Measurements from ENCODE around the gene NPY.

NPY gene

DNA sequence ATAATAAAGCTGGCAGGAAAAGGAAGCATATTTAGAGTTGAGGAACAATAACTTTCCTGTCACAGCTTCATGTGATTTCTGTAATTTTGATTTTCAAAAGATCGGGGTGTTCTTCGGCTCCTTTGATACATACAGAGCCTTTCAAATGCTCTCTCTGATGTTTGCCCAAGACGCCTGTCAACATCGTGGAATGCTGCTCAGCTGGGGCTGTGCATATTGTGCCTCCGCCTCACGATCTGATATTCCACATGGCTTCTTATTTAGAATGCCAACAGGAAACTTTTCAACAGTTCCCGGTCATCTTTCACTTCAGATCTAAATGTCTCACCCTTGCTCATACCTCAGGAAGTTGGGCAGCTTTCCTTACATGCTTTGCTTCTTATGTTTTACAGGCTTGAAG is 7.3 kb downstream of the NPY start:
- Mint-ChIP-seq H3K27me3 (peaks cover 14 to 28% of the 10 kb centered on the region in 2 donors), H3K9me3 (no peaks in the 10 kb centered on the region), H3K4me3 (no peak overlapping the region), H3K4me1 (peaks cover 7 to 8% of the 10 kb centered on the region in 2 donors), H3K36me3 (no peaks in the 10 kb centered on the region), H3K27ac (no peak overlapping the region)
- ATAC-seq (replicated peaks) (no peak), DNase-seq (no peak)

DNA sequence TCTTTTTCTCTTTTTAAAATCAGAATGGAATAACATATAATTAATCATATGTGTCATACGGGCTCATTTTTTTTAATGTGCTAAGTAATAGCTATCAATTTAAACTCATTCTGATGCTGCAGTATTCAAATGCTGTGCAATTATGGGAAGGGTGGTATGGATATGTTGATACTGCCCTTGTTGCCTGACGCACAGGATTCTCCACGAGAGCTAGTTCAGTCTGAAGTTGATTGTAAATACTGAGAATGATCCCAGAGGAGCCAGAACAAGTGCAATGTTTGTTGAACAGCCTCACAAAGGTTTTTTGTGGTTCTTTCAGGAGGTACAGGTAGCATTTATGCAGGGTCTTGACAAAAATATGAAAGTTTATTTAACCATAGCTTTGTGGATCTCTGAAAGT is 13.4 kb downstream of the NPY start:
- DNase-seq (no peak), ATAC-seq (replicated peaks) (no peak)
- Mint-ChIP-seq H3K27me3 (peaks cover 10 to 18% of the 10 kb centered on the region in 2 donors), H3K27ac (no peak overlapping the region), H3K36me3 (peaks cover 0 to 9% of the 10 kb centered on the region in 2 donors), H3K9me3 (peaks cover 8 to 10% of the 10 kb centered on the region in 2 donors), H3K4me3 (no peak overlapping the region), H3K4me1 (peaks cover 7 to 17% of the 10 kb centered on the region in 2 donors)

DNA sequence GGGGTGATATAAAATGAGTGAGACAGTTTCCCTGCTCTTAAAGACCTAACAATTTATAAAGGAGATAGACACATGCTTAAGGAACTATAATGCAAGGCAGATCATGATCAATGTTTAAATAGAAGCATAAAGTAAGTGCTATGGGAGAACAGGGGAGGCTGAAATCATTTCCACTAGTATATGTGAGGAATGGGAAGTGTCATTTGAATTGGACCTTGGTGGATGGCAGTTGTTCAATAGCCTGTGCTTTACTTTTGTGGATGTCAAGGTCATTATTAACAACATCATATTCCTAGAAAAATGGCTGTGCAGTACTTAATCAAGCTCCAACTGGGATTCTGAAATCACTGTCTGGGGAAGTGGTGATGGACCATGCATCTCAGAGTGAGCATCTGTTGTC is 14.7 kb downstream of the NPY start:
- peaks cover 13 to 18% of the 10 kb centered on the region in 2 donors for H3K27me3 Mint-ChIP-seq
- no peak overlapping the region for H3K27ac Mint-ChIP-seq
- DNase-seq, result no peak
- H3K36me3 Mint-ChIP-seq, result peaks cover 0 to 9% of the 10 kb centered on the region in 2 donors
- ATAC-seq (replicated peaks), result no peak
- H3K4me1 Mint-ChIP-seq, result peaks cover 7 to 17% of the 10 kb centered on the region in 2 donors
- H3K9me3 Mint-ChIP-seq, result peaks cover 8 to 10% of the 10 kb centered on the region in 2 donors
- no peak overlapping the region for H3K4me3 Mint-ChIP-seq

DNA sequence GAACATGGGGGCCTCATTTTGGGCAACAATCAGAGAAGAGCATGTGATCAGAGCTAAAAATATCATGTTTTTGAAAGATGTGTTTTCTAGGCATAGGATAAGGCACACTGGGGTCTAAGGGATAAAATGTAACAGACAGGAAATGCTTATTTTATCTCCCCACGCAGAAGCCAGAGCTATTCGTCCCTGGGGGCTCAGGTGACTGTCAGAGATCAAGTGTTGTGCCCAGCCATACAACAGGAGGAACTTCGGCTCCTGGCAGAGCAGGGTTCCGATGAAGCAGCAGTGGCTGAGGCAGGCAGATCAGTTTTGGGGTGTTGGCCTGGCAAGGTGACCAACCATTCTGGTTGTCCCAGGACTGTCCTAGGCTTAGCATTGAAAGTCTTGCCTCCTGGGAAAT is 15.2 kb downstream of the NPY start:
- no peak for ATAC-seq (replicated peaks)
- peaks cover 8 to 10% of the 10 kb centered on the region in 2 donors for H3K9me3 Mint-ChIP-seq
- no peak overlapping the region for H3K4me3 Mint-ChIP-seq
- H3K27ac Mint-ChIP-seq, result no peak overlapping the region
- peaks cover 7 to 17% of the 10 kb centered on the region in 2 donors for H3K4me1 Mint-ChIP-seq
- H3K36me3 Mint-ChIP-seq, result peaks cover 0 to 9% of the 10 kb centered on the region in 2 donors
- H3K27me3 Mint-ChIP-seq, result peaks cover 16 to 22% of the 10 kb centered on the region in 2 donors
- DNase-seq, result no peak

DNA sequence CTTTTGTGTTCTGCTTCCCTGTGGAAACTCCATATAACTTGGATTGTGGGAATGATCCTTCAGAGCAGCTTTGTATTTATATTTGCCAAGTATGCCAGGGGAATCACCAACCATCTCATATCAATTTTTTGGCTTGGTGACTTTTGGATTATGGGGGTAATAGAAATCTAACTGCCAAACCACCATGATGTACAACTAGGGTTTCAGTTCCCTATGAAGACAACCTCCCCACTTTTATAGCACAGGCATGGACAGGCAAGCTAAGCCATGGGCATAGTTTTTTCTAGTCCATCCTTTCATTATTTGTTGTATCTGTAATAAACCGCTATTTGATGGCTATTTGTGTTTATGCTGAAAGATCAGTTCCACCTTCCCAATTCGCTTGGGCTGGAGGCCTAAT is 17.7 kb downstream of the NPY start:
- peak; percentile 90 to 93 for ATAC-seq (replicated peaks)
- H3K27me3 Mint-ChIP-seq, result peaks cover 29 to 40% of the 10 kb centered on the region in 2 donors
- H3K4me3 Mint-ChIP-seq, result no peak overlapping the region
- H3K27ac Mint-ChIP-seq, result no peak overlapping the region
- peaks cover 8 to 10% of the 10 kb centered on the region in 2 donors for H3K9me3 Mint-ChIP-seq
- H3K4me1 Mint-ChIP-seq, result peaks cover 7 to 17% of the 10 kb centered on the region in 2 donors
- DNase-seq, result no peak
- peaks cover 0 to 9% of the 10 kb centered on the region in 2 donors for H3K36me3 Mint-ChIP-seq

- peaks cover 0 to 9% of the 10 kb centered on the region in 2 donors for H3K36me3 Mint-ChIP-seq
Measured at GRCh38 chr7:24304494-24305095, 20.6 kb downstream of the NPY start.

DNA sequence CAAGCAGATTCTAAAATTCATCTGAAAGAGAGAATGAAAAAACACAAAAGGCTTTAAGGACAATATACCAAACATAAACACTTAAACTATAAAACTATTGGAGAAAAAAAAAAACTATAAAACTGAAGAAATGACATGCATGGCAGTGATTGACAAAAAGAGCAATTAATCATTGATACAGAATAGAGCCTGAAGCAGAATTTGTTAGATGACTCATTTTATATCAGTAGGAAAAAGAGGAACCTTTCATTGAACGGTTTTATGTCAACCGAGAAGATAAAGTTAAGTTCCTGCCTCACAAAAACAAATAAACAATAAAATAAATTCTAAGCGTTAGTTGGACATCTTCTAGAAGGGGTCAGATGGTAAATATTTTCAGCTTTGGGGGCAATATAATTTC is 23.3 kb downstream of the NPY start:
- Mint-ChIP-seq H3K36me3 (no peaks in the 10 kb centered on the region), H3K27me3 (peaks cover 20 to 23% of the 10 kb centered on the region in 2 donors), H3K9me3 (no peaks in the 10 kb centered on the region), H3K27ac (no peak overlapping the region), H3K4me3 (no peak overlapping the region), H3K4me1 (no peaks in the 10 kb centered on the region)
- no peak for ATAC-seq (replicated peaks)
- DNase-seq, result no peak

More at GRCh38 chr7:24304494-24305095, 20.6 kb downstream of the NPY start:
- Mint-ChIP-seq H3K9me3 (peaks cover 8 to 10% of the 10 kb centered on the region in 2 donors), H3K4me1 (peaks cover 1 to 6% of the 10 kb centered on the region in 2 donors), H3K27me3 (peaks cover 30 to 32% of the 10 kb centered on the region in 2 donors), H3K27ac (no peak overlapping the region), H3K4me3 (no peak overlapping the region)
- no peak for DNase-seq
- no peak for ATAC-seq (replicated peaks)

DNA sequence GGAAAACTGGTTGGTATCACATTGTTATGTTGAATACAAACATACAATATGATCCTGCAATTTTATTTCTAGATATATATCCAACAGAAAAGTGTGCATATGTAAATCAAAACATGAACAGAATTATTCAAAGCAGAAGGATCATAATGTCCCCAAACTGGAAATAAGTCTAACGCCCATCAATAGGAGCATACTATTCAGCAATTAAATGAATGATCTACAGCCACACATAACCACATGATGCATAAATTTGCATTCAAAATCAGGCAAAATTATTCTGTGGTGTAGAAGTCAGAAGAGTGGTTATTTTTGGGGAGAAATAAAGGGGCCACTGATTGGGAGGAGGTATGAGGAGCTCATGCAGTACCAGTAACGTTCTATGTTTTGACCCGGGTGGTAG is 28.6 kb downstream of the NPY start:
- no peaks in the 10 kb centered on the region for H3K27me3 Mint-ChIP-seq
- DNase-seq, result no peak
- no peak overlapping the region for H3K27ac Mint-ChIP-seq
- ATAC-seq (replicated peaks), result no peak
- H3K36me3 Mint-ChIP-seq, result no peaks in the 10 kb centered on the region
- no peaks in the 10 kb centered on the region for H3K9me3 Mint-ChIP-seq
- no peaks in the 10 kb centered on the region for H3K4me1 Mint-ChIP-seq
- no peak overlapping the region for H3K4me3 Mint-ChIP-seq

DNA sequence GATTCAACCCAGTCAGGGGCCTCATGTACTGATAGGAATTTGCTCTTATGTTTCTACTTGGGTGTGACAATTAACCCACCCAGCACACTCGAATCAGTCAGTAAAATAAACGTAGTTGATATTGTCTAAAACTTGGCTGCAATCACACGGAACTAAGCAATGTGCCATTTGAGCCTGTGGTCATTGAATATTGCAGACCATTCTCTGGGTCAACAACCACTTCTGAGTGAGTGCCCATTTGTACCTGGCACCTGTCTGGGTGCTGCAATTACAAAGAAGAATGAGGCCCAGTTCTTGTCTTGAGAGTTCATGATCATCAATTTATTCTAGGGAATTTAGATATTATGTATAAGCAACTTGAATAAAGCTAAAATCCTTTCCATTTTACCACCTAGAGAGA is 29.8 kb downstream of the NPY start:
- Mint-ChIP-seq H3K4me3 (no peak overlapping the region), H3K9me3 (no peaks in the 10 kb centered on the region), H3K36me3 (no peaks in the 10 kb centered on the region), H3K27me3 (no peaks in the 10 kb centered on the region), H3K27ac (no peak overlapping the region), H3K4me1 (no peaks in the 10 kb centered on the region)
- ATAC-seq (replicated peaks) (no peak), DNase-seq (no peak)

DNA sequence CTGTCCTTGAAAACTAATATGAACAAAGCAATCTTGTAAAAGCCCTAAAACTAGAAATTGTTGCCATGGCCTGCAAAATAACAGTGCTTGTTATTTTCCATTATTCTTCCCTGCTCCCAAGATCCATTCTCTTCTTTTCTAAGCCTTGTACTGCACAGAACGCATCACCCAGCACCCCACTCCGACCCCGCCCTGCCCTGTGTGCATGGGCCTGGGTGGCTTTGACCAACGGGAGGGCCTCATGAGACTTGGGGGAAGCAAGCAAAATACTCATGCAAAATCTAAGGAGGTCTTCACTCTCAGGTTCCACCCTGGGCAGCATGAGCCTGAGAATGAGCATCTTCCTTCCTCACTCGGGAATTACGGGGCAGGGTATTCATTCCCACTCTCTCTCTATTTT is 32.4 kb downstream of the NPY start:
- Mint-ChIP-seq H3K27me3 (no peaks in the 10 kb centered on the region), H3K4me1 (no peaks in the 10 kb centered on the region), H3K36me3 (no peaks in the 10 kb centered on the region), H3K27ac (no peak overlapping the region), H3K4me3 (no peak overlapping the region), H3K9me3 (no peaks in the 10 kb centered on the region)
- DNase-seq (no peak), ATAC-seq (replicated peaks) (no peak)

- H3K4me3 Mint-ChIP-seq, result no peak overlapping the region
Measured at GRCh38 chr7:24318326-24318725, 34.3 kb downstream of the NPY start.

DNA sequence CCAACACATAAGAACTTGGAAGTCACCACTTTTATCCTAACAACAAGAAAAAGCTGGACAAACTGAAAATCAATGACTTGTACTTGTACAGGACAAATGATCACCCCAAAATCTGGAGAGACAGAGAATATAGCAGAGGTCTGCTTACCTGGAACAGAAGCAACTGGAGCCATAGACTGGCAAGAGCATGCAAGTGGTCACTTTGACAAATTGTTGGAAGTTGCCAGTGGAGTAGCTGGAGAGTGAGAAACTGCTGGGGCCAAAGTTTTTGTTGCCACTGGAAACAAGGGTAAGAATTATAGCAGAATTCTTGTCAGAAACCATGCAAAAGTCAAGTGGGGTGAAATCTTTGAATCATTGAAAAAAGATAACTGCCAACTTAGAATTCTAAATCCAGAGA is 35.2 kb downstream of the NPY start:
- Mint-ChIP-seq H3K27ac (no peak overlapping the region), H3K9me3 (no peaks in the 10 kb centered on the region), H3K4me3 (no peak overlapping the region), H3K36me3 (no peaks in the 10 kb centered on the region), H3K4me1 (no peaks in the 10 kb centered on the region), H3K27me3 (no peaks in the 10 kb centered on the region)
- ATAC-seq (replicated peaks), result no peak
- DNase-seq, result no peak

More at GRCh38 chr7:24318326-24318725, 34.3 kb downstream of the NPY start:
- Mint-ChIP-seq H3K27me3 (no peaks in the 10 kb centered on the region), H3K27ac (no peak overlapping the region), H3K4me1 (no peaks in the 10 kb centered on the region), H3K9me3 (no peaks in the 10 kb centered on the region), H3K36me3 (no peaks in the 10 kb centered on the region)
- ATAC-seq (replicated peaks), result no peak
- DNase-seq, result no peak

DNA sequence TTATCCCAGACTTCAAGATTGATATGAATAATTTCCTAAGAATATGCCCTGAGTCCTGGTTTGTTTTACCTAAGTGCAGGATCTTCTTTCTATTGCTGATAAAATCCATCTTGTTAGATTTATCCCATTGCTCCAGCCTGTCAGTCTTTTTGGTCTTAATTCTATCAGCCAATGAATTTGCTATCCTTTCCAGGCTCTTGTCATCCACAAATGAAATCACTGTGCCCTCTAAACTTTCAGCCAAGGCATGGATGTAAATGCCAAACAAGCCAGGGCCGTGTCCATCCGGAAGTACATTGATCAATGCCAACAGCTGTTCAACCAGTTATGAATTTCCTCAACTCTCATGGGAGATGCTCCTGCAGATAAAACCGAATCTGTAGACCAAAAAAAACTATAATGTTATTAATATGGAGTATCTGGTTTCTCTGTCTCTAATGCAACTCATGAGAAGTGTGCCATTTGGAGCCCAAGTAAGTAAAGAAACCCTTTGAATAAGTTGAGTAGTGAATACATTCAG is 40.0 kb downstream of the NPY start:
- H3K4me1 Mint-ChIP-seq, result peaks cover 11 to 25% of the 10 kb centered on the region in 2 donors
- no peaks in the 10 kb centered on the region for H3K36me3 Mint-ChIP-seq
- ATAC-seq (replicated peaks), result no peak
- DNase-seq, result no peak
- H3K4me3 Mint-ChIP-seq, result no peak overlapping the region
- no peaks in the 10 kb centered on the region for H3K27me3 Mint-ChIP-seq
- H3K27ac Mint-ChIP-seq, result no peak overlapping the region
- H3K9me3 Mint-ChIP-seq, result peaks cover 0 to 3% of the 10 kb centered on the region in 2 donors

DNA sequence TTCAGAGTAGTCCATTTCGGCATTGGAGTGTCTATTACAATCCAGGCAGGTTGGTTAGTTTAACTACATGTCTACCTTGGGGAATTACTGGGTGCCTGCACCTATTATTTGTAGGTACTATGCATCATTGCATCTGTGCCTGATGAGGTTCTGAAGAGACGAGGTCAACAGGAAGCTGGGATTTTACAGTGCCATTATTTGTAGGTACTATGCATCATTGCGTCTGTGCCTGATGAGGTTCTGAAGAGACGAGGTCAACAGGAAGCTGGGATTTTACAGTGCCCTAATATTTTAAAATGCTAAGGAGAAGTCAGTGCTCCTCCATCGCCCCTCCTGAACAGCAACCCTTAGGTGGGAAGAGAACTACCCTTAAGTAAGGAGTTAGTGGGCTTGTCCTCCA is 41.7 kb downstream of the NPY start:
- Mint-ChIP-seq H3K4me1 (peaks cover 11 to 25% of the 10 kb centered on the region in 2 donors), H3K27me3 (no peaks in the 10 kb centered on the region), H3K27ac (peak overlapping the region; percentile 84), H3K9me3 (peaks cover 0 to 3% of the 10 kb centered on the region in 2 donors), H3K4me3 (peak overlapping the region; percentile 59 to 67), H3K36me3 (no peaks in the 10 kb centered on the region)
- peak; percentile 86 to 89 for ATAC-seq (replicated peaks)
- peak; percentile 7 for DNase-seq

DNA sequence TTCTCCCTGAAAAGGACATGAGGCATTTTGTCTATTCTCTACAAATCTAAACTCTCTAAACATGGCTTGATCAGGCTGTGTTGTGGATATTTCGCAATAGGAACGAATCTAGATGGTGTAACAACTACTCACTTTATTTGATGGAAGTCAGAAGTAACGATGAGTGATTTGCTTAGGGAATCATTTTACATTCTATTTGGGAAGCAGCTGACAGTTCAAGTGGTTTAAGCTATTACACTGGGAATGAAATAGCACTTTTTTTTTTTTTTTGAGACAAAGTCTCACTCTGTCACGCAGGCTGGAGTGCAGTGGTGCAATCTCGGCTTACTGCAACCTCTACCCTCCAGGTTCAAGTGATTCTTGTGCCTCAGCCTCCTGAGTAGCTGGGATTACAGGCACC is 44.1 kb downstream of the NPY start:
- DNase-seq, result no peak
- Mint-ChIP-seq H3K9me3 (peaks cover 7 to 8% of the 10 kb centered on the region in 2 donors), H3K4me1 (peaks cover 11 to 25% of the 10 kb centered on the region in 2 donors), H3K27ac (no peak overlapping the region), H3K4me3 (no peak overlapping the region), H3K36me3 (peaks cover 3 to 5% of the 10 kb centered on the region in 2 donors), H3K27me3 (peaks cover 4 to 6% of the 10 kb centered on the region in 2 donors)
- no peak for ATAC-seq (replicated peaks)

Data from stimulated activated naive B cell treated with anti-CD40 and anti-IgM and Interleukin-4, amounts not matched to agents 10 μg/mL and 1 μg/mL and 100 μg/mL, for 72 hours (primary cell).